ENCODE measurements around the gene NUP210L.
A peak's percentile ranks its signal among the peaks of the same experiment; 100 is the strongest.

The NUP210L gene

GRCh38 chr1:154154534-154155191 is at the start of gene NUP210L:
NUP210L (minus strand) TSS chr1:154155073.
- no peak for DNase-seq (ENCODE audit: low spot score)

GRCh38 chr1:154199563-154199879 is 44.6 kb upstream of the NUP210L start:
- DNase-seq (ENCODE audit: low spot score), result no peak

- peak; percentile 65 for DNase-seq (ENCODE audit: low spot score)
These were observed 44.1 kb upstream of the NUP210L start for GRCh38 chr1:154198756-154199562.

GRCh38 chr1:154193821-154194220 is 38.9 kb upstream of the NUP210L start:
- no peak for DNase-seq (ENCODE audit: low spot score)

- no peak for DNase-seq (ENCODE audit: low spot score)
These were observed 37.6 kb upstream of the NUP210L start for GRCh38 chr1:154192476-154192875.

GRCh38 chr1:154191990-154192461 is 37.2 kb upstream of the NUP210L start, which contains the start of gene TPM3:
TPM3 (minus strand) TSS chr1:154192100; CDS start chr1:154192018, 82 bp downstream.
- no peak for DNase-seq (ENCODE audit: low spot score)

GRCh38 chr1:154190550-154190949 is 35.7 kb upstream of the NUP210L start:
- DNase-seq (ENCODE audit: low spot score), result no peak

- DNase-seq (ENCODE audit: low spot score), result no peak
These were observed 32.1 kb upstream of the NUP210L start for GRCh38 chr1:154186852-154187501.

- DNase-seq (ENCODE audit: low spot score), result peak; percentile 72
These were observed 31.3 kb upstream of the NUP210L start for GRCh38 chr1:154186177-154186576.

GRCh38 chr1:154183046-154183915 is 28.4 kb upstream of the NUP210L start:
- DNase-seq (ENCODE audit: low spot score), result peak; percentile 94

- DNase-seq (ENCODE audit: low spot score), result peak; percentile 38
These were observed 27.6 kb upstream of the NUP210L start for GRCh38 chr1:154182344-154183045.

- peak; percentile 37 for DNase-seq (ENCODE audit: low spot score)
These were observed 27.1 kb upstream of the NUP210L start for GRCh38 chr1:154181944-154182343.

GRCh38 chr1:154179946-154180687 is 25.2 kb upstream of the NUP210L start:
- DNase-seq (ENCODE audit: low spot score), result no peak

- peak; percentile 60 for DNase-seq (ENCODE audit: low spot score)
These were observed 24.3 kb upstream of the NUP210L start for GRCh38 chr1:154178911-154179811.

- peak; percentile 70 for DNase-seq (ENCODE audit: low spot score)
These were observed 23.1 kb upstream of the NUP210L start for GRCh38 chr1:154178013-154178412.

GRCh38 chr1:154176337-154176736 is 21.5 kb upstream of the NUP210L start:
- peak; percentile 61 for DNase-seq (ENCODE audit: low spot score)

GRCh38 chr1:154174654-154175053 is 19.8 kb upstream of the NUP210L start:
- no peak for DNase-seq (ENCODE audit: low spot score)

GRCh38 chr1:154171880-154172279 is 17.0 kb upstream of the NUP210L start:
- DNase-seq (ENCODE audit: low spot score), result no peak

GRCh38 chr1:154171223-154171583 is 16.3 kb upstream of the NUP210L start:
- DNase-seq (ENCODE audit: low spot score), result no peak
